Colonic mucosa (tissue), 4 donors: Measurements from ENCODE around the gene PACS2. TPM values are rescaled to one million over a fixed set of nuclear protein-coding genes. Genes with fewer than 3 reads are reported as not detected.

Experiments used
- DNase-seq: peaks from one replicate; pipeline ENCODE4 v3.0.0-alpha.2; 2020
- H3K27ac ChIP-seq: fragments of 200-600 bp; one replicate; pipeline ENCODE4 v1.8.0; 2021
- H3K27me3 ChIP-seq: fragments of 200-600 bp; one replicate; pipeline ENCODE4 v1.8.0; 2021
- H3K36me3 ChIP-seq: fragments of 200-600 bp; one replicate; pipeline ENCODE4 v1.8.0; 2021
- H3K4me1 ChIP-seq: fragments of 200-600 bp; one replicate; pipeline ENCODE4 v1.8.0; 2021; ENCODE audit warnings: mild to moderate bottlenecking
- H3K4me3 ChIP-seq: fragments of 200-600 bp; one replicate; pipeline ENCODE4 v1.8.0; 2021
- H3K9ac ChIP-seq, 2 donors: one replicate each; pipeline ENCODE4 v1.7.0; 2013; ENCODE audit warnings: control low read depth in 2 of 2, low read depth in 2 of 2, low read length in 2 of 2
- H3K9me3 ChIP-seq: fragments of 200-600 bp; one replicate; pipeline ENCODE4 v1.8.0; 2021
- intact Hi-C: fragments of 100-400 bp; cut with DNase I; formaldehyde crosslinking; loops from one replicate; pipeline ENCODE4 v1.14.1; 2022
- total RNA-seq, 2 donors: library from RNA; stranded (reverse); fragmentation: NEBNext Ultra II Directional in 1 of 2; extraction: Animal tissue kit (Norgen Biotek cat#: 25700) in 1 of 2; gene quantifications; one replicate each; pipeline ENCODE4 v1.2.1, GENCODE V29; 2021
- TF ChIP-seq, protein P1 (sequence below): fragments of 200-600 bp; IDR thresholded peaks from one replicate; pipeline ENCODE4 v1.8.0; 2022; ENCODE audit warnings: antibody characterized with exemption, mild to moderate bottlenecking
- donor health status: healthy.
- donor health status: DM: no; HTN: no; CAD: no.
- donor health status: DM: no; HTN: no; CAD: no.

Gene PACS2
- total RNA-seq, 2 donors from 2014 or later: 44.1 to 82.5 TPM

DNA sequence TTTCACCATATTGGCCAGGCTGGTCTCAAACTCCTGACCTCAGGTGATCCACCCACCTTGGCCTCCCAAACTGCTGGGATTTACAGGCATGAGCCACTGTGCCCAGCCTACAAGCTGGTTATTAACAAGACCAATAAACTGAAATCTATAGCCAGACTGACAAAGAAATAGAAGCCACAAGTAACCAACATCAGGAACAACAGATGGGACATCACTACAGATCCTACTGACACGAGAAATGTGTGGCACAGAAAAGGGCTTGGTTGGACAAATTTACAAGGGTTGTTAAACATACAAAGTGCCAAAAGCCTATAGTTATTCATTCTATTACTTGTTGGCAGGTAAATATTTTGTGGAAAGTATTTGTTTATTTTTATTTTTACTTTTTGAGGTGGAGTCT lies 116.7 kb downstream of the PACS2 start:
- TF ChIP-seq, protein P1, sequence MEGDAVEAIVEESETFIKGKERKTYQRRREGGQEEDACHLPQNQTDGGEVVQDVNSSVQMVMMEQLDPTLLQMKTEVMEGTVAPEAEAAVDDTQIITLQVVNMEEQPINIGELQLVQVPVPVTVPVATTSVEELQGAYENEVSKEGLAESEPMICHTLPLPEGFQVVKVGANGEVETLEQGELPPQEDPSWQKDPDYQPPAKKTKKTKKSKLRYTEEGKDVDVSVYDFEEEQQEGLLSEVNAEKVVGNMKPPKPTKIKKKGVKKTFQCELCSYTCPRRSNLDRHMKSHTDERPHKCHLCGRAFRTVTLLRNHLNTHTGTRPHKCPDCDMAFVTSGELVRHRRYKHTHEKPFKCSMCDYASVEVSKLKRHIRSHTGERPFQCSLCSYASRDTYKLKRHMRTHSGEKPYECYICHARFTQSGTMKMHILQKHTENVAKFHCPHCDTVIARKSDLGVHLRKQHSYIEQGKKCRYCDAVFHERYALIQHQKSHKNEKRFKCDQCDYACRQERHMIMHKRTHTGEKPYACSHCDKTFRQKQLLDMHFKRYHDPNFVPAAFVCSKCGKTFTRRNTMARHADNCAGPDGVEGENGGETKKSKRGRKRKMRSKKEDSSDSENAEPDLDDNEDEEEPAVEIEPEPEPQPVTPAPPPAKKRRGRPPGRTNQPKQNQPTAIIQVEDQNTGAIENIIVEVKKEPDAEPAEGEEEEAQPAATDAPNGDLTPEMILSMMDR: no peak
- H3K4me3 ChIP-seq: no peak overlapping the region
- no peak overlapping the region for H3K27ac ChIP-seq
- H3K36me3 ChIP-seq: no peaks in the 10 kb centered on the region
- H3K9me3 ChIP-seq: no peaks in the 10 kb centered on the region
- no peaks in the 10 kb centered on the region for H3K4me1 ChIP-seq
- no peak overlapping the region for H3K9ac ChIP-seq
- no peak for DNase-seq
- intact Hi-C loops: no loop called here
- H3K27me3 ChIP-seq: no peaks in the 10 kb centered on the region

DNA sequence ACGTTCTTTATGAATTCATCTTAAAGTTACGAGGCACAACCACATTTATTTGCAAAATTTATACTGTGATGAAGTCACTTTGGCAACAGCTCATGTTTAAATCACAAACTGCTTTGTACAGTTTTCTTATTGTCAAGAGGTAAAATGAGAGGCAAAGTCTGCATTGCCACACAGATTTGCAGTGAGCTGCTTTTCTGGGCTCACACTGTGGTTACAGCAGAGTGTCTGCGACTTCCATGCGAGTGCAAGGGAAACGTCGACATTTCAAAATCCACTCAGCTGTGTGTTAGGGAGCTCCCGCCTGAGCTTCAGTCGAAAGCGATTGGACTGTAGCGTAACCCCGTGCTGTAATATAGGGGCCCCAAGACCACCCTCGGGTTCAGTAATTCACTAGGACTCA lies 118.1 kb downstream of the PACS2 start:
- Histone ChIP-seq H3K9ac (no peak overlapping the region), H3K36me3 (no peaks in the 10 kb centered on the region), H3K4me3 (no peak overlapping the region), H3K27me3 (no peaks in the 10 kb centered on the region), H3K4me1 (no peaks in the 10 kb centered on the region), H3K27ac (no peak overlapping the region), H3K9me3 (no peaks in the 10 kb centered on the region)
- TF ChIP-seq, protein P1: no peak
- DNase-seq: no peak
- intact Hi-C loops: no loop called here

DNA sequence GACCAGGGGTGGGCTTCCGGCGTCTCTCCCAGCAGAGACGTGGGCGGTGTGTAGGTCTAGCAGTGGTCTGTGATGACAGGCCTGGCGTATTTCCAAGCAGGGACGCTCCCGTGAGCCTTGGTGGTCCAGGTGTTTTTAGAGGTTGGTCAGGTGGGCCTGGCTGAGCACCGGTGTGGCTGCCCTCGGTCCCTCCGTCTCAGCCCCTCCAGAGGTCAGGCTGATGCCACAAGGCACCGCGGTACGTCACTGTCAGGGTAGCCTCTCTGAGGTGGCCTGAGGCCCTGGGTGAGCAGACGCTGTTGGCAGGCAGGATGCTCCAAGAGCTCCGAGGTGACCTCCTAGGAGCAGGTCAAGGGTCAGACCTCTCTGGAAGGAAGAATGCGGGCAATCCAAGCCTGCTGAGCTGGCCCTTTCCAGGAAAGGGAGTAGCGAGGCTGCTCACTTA lies 118.6 kb downstream of the PACS2 start:
- TF ChIP-seq, protein P1: no peak
- no peak overlapping the region for H3K9ac ChIP-seq
- H3K4me1 ChIP-seq: no peaks in the 10 kb centered on the region
- no peaks in the 10 kb centered on the region for H3K36me3 ChIP-seq
- no peaks in the 10 kb centered on the region for H3K9me3 ChIP-seq
- H3K27me3 ChIP-seq: no peaks in the 10 kb centered on the region
- H3K4me3 ChIP-seq: no peak overlapping the region
- no peak for DNase-seq
- intact Hi-C loops: no loop called here
- no peak overlapping the region for H3K27ac ChIP-seq

DNA sequence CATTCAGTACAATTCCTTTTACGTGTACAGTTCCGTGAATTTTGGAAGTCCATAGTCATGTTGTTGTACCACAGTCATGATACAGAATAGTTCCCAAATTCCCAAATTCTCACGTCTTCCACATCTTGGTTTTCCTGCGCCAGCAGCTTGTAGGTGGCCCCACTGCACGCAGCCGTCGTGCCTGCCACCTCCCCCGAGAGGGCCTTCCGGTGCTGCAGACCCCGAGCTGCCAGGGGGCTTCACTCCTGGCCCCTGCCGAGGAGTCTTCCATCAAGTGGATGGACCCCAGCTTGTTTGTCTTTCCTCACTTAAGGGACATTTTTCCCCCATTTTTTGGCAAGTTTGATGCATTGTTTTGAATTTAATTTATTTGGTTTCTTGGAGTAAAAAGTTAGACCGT lies 121.9 kb downstream of the PACS2 start:
- Histone ChIP-seq H3K4me1 (no peaks in the 10 kb centered on the region), H3K27ac (no peak overlapping the region), H3K36me3 (no peaks in the 10 kb centered on the region), H3K9me3 (no peaks in the 10 kb centered on the region), H3K9ac (no peak overlapping the region), H3K4me3 (no peak overlapping the region), H3K27me3 (no peaks in the 10 kb centered on the region)
- DNase-seq: no peak
- TF ChIP-seq, protein P1: no peak
- intact Hi-C loops: loop anchor here (5.0 kb wide), 1 partner anchor 74 kb away; no protein-coding TSS in a partner anchor

DNA sequence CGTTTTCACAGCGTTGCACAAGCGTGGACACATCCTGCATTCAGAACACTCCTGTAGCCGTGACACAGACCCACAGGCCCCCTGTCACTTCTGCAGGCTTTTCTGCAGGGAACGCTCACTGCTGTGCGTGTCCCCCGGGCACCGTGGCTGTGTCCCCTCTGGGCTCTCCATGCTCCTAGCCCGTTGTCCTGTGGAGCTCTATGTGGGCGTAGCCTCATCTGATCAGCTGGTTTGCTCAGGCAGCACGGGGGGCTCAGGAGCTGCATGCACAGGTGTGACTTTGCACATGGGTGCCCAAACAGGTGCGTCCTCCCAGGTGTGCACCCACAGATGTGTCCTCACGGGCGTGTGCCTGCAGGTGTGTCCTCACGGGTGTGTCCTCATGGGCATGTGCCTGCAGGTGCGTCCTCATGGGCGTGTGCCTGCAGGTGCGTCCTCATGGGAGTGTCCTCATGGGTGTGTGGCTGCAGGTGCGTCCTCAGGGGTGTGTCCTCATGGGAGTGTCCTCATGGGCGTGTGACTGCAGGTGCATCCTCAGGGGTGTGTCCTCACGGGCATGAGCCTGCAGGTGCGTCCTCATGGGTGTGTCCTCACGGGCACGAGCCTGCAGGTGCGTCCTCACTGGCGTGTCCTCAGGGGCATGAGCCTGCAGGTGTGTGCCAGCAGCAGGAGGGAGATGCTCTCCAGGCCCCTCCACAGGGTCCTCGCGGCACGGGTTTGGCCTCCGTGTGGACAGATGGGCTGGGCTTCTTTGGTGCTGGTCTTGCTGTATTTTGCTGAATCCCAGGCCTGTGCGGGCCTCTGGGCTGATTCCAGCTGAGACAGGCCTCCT lies 122.6 kb downstream of the PACS2 start:
- DNase-seq: peak; percentile 62
- Histone ChIP-seq H3K9me3 (no peaks in the 10 kb centered on the region), H3K4me1 (no peaks in the 10 kb centered on the region), H3K4me3 (no peak overlapping the region), H3K36me3 (no peaks in the 10 kb centered on the region), H3K27ac (no peak overlapping the region), H3K27me3 (no peaks in the 10 kb centered on the region), H3K9ac (no peak overlapping the region)
- intact Hi-C loops: loop anchor here (5.0 kb wide), 1 partner anchor 75 kb away; no protein-coding TSS in a partner anchor
- TF ChIP-seq, protein P1: no peak
